HG03558 (cell line): ENCODE results near the gene SEPTIN7.

Experiments
- ATAC-seq: cut with Tn5 transposase; IDR thresholded peaks from one replicate; pipeline ENCODE4 v1.9.1; 2021; ENCODE audit warnings: moderate number of reproducible peaks; ENCODE audit not compliant: unreplicated experiment; ENCODE audit errors: extremely low read depth

Gene SEPTIN7

DNA sequence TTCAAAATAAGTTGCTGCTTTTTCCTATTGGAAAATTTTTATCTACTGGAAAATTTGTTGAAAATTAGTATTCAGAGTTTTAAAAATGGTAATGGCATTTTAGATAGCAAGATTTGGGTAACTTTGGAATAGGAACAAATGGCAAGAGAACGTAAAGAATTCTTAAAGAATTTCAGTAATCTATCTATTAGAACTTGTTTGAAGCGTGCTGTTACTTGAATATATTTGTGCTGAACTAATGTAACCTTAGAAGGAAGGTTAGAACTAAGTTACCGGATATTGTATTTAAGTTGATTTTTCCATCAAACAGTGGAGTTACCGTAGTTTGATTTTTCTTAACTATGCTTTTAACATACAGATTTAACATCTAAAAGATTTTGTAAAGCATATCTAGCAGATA lies 25.9 kb downstream of the SEPTIN7 start:
- no peak for ATAC-seq

GRCh38 chr7:35828817-35829216 lies 28.0 kb downstream of the SEPTIN7 start:
- no peak for ATAC-seq

DNA sequence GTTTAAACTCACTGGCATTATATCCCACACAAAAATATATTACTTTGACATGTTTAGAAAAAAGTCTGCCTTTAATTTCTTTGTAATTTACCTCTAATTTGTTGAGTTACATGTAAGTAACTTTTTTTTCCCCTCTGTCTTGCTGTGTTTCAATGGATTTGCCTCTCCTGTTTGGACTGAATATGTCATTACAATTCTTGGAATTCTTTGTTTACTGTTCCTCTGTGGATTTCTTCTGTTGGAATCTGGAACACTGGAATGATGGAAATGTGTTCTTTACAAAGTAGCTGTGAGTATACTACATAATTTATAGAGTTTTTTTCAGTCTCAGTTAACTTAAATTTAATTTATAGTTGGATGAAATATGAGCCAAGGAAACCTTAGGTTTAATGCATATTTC lies 30.4 kb downstream of the SEPTIN7 start:
- ATAC-seq = no peak

GRCh38 chr7:35839860-35840854 lies 39.3 kb downstream of the SEPTIN7 start:
- ATAC-seq = no peak

DNA sequence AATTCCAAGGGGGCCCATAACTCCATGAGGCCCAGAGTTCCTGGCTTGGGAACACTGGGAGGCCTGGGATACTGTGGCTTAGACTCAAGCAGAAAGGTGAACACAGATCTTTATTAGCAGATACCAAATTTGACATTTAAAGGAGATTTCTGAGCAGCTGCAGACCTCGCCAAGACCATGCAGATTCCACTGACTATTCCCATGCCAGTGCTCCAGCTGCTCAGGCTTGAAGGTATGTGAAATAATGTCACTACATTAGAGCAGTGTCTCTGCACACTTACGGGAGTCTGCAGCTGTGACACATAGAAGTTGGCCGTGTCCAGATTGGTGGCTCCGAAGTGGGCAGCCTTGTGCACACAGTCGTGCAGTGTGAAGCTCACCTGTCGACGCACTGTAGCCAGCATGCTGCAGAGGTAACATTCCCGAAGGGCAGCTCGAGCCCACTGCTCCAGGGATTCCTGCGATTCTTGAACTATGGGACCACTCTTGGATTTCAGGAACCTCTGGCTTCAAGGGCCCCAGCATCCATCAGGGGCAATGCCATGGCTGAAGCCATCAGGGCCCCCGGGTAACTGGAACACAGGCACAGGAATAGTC lies 46.1 kb downstream of the SEPTIN7 start:
- no peak for ATAC-seq

- no peak for ATAC-seq
Measured at GRCh38 chr7:35848725-35849124, 47.9 kb downstream of the SEPTIN7 start.

GRCh38 chr7:35849158-35849831 lies 48.4 kb downstream of the SEPTIN7 start:
- ATAC-seq = no peak

DNA sequence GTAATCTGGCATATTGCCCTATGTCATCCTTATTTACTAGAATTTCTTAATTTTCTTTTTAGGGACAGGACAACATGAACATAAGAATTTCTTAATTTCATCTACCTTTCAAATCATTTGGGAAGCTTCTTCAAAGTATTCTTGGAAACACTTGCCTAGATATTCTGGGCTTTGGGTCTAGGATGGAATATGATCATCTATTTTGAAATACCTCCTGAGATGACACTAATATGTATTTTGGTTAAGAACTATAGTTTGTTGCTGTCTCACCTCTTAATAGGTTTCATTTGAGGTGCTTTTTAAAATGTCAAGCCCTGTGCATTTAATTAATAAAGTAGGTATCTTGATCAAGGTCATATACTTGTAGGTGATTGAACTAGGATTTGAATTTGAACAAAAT lies 49.1 kb downstream of the SEPTIN7 start:
- ATAC-seq = no peak
